SKM-1 treated with dmso at 0.1 percent for 144 hours (cell line): ENCODE results near the gene TANGO2.

Experiments
- DNase-seq: peaks from one replicate; lab custom pipeline; 2025; ENCODE audit not compliant: unreplicated experiment; lab: John Stamatoyannopoulos, UW

The TANGO2 gene, protein sequence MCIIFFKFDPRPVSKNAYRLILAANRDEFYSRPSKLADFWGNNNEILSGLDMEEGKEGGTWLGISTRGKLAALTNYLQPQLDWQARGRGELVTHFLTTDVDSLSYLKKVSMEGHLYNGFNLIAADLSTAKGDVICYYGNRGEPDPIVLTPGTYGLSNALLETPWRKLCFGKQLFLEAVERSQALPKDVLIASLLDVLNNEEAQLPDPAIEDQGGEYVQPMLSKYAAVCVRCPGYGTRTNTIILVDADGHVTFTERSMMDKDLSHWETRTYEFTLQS

DNA sequence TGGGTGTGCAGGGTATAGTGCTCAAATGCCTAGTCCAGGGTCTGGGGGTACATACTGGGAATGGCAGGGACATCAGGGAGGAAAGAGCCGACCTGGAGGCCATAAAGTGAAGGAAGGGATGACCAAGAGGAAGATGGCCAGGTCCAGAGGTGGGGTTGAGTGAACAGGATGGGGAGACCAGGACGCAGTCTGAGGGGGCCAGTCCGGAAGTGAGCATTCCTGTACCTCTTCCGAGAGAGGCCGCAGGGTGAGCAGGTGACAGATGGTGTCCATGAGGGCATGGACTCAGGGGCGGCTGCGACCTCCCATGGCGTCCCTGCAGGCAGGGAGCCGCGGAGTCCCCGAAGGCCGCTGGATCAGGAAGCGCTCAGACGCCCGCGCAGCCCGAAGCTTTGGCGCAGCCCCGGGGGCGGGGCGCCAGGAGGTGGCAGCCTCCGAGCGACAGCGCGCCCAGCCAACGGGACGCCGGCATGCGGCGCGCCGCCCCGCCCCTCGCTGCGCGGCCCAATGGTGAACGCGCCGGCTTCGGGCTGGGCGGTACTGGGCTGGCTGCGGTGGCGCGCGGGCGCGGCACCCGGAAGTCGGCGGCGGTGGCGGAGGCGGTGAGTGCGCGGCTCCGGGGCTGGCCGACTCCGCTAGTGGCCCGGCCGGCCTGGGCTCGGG, at the start of gene TANGO2:
TANGO2 (plus strand) TSS at position 578 of the 663 bp plus-strand sequence. CDS start 15,689 bp downstream, outside the sequence.
- DNase-seq, result peak; percentile 88

DNA sequence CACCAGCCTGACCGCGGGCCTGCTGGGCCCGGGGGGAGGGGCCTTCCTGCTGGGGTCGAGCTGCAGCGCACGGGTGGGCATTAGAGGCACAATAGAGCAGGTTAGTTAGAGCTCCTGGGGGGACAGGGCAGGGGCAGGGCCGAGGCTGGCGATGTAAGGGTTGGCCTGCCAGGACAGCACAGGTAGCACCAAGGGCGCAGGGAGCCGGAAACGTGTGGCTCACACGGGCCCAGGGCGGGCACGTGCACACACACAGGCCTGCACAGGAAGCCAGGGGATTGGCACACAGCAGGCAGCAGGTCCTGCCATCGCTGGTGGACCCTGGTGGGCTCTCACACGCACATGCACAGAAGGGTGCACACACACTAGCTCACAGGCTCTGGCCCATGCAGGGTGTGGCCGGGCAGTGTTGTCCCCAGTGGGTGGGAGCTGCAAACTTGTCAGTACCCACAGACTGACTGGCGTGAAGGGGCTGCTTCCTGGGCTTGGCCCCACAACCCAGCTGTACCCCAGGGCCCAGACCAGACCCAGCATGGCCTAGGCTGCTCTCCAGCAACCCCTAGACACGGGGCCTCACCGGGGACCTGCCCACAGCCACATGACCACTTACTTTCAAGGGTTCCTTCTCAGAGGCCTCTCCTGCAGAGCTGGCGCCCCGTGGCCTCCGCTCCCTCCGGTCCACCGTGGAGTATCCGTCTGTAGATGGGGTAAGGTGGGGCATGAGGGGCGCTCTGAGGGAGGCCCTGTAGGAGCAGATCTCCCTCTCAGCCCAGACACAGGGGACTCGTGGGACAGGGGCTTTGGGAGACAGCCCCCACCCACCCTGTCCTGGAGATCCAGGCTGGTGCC, 49.4 kb upstream of the TANGO2 start:
- no peak for DNase-seq

DNA sequence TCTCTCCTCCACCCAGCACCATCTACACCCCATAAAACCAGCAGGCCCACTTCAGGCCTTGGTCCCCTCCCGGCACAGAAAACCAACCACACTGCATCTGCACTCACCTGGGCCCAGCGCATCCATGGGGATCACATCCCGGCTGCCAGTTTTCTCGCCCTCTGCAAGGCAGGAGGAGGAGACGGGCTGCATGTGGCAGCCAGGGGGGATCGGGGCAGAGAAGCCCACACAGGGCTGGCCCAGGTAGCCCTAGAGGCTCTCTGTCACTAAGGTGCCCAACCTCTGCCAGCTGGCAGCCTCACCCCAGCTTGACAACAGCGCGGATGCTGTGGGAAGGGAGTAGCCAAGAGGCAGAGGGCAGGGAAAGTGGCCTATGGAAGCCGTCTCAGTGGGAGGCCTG, 48.7 kb upstream of the TANGO2 start:
- no peak for DNase-seq

DNA sequence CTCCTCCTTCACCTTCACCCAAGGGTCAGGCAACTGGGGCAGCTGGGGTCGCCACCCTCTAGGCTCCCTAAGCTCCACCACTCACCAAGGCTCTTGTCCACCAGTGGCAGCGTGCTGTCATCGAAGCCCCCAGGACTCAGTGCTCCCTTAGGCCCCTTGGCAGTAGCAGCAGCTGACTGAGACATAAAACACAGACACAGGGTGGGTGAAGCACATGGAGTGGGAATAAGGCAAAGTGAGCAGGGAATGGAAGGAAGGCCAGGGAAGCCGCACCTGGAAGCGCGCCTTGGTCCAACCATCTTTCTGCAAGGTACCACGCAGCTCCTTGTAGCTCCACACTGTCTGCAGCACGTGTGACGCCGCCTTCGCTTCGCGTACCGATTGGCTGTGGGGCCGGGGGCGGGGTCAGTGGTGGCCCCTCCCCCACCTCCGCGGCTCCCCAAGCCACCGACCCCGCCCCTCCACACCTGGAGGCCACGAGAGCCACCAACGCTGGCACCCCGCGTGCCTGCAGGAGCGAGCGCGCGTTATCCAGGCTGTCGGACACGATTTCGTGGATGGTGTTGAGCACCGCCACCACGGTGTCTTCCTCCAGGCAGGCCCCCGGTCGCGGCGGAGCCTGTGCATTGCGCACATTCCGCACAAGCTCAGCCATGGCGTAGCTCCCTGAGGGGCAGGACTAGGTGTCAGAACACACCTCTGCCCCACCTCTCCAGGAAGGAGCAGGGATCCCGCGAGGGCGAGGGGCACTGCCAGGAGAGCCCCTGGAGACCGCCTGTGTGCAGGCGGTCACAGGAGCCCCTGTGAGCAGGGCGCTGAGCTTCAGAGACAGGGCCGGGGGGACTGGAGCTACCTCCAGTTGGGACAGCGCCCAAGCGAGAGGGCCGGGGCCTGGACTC, 48.0 kb upstream of the TANGO2 start:
- no peak for DNase-seq

DNA sequence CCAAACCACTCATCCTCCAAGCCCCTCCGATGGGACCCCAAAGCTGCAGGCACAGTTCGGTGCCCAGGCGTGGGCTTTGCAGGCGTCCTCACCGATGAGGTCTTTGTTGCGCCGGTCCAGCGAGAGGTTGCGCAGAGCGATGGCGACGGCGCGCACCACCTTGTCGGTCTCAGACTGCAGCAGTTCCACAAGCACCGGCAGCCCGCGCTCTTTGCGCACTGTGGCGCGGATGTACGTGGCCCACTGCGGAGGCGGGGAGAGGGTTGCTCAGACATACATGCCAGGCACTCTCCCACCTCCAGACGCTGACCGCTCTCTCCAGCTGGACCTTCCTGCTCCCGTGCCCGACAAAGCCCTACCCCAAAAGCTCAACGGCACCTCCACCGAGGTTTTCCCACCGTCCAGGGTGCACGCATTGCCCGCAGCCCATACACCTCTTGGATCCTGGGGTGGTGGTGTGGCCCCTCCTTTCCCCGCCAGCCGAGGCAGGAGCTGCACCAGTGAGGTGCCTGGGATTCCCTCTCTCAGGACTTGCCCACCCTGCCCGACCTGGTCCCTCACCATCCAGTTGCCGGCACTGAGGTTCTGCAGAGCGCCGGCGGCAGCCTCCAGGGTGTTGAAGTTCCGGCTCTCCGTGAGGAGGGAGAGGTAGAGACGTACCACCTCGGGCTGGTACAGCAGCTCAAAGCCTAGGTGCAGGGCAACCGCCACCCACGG, 47.2 kb upstream of the TANGO2 start:
- no peak for DNase-seq

DNA sequence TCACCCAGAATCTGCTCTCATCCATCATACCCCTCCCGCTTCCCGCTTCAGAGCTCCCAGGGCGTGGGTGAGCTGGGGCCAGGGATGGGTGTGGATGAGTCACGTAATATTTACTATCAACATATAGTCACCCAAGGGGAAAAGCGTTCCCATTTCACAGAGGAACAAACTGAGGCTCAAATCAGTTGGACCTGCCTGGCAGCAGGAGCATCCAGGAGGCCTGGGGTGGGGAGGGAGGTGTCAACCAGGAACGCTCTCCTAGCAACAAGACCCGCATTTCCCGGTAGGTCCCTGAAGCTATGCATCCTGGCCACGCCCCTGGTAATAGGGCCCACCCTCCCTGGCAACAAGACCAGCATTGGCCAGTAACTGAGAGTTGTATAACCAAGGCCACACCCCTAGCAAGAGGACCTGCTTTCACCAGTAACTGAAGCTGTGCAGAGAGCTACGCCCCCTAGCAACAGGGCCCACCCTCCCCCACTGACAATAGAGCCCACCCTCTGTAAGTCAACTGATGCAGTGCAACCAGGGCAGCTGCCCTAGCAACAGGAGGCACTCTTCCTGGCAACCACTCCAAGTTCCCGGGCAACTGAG, 46.5 kb upstream of the TANGO2 start:
- no peak for DNase-seq

DNA sequence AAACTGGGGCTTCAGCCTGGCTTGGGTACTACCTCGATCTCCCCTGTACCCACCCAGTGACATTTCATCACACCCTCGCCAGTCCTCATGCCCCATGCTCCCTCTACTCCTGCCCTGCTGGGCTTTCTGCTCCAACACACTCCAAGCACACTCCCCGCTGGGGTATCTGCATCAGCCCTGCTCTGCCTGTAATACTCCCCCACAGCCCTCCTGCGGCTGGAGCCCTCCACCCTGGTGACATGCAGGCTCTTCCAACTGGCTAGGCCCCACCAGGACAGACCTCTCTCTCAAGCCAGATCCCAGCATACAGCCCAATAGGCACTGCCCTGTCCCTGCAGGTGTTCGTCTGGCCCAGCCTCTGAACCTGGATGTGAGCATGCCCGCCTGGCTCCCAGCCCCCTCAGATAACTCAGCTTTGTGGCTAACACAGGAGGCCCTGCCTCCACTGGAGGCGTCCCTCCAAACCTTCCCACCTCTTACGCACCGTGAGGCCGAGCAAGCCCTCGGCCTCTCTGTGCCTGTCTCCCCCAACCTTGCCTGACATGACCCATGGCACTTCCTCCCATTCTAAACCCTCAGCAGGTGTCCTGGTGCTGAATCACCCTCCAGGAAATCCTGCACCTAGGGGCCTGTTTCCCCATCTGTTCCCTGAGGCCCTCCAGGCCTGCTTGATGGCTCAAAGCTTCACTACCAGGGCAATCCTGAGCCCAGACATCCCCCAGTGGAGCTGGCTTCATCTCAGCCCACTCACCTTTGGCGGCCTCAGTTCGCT, 45.8 kb upstream of the TANGO2 start:
- no peak for DNase-seq

DNA sequence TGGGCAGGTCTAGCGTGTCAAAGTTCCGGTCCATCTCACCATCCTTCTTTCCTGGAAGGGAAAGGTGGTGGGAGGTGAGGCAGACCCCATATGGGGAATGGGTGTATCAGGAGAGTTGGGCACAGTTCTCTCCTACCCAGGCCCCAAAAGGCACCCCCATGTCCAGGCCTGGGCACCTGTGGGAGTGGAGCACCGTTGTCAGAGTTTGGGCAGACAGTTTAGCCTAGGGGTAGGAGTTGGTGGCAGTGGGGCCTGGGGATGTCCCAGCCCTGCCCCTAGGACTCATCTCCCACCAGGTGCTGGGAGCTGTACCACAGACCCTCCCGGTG, 45.2 kb upstream of the TANGO2 start:
- DNase-seq, result no peak

DNA sequence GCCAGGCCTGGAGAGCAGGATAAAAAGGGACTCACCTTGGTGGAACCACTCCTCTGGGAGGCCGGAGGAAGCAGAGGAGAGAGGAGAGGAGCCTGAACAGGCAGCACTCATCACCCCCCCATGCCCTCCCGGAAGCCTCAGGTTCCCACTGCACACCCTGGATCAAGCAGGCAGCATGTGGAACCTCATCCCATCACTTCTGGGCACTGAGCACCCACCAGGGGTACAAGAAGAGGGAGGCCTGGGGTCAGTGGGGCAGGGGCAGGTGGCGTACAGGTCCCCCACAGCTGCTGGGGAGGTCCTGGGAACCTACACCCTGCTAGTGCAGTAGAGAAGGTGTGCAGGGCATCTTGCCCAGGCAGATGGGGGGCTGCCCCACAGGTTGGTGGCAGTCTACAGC, 44.2 kb upstream of the TANGO2 start:
- DNase-seq, result no peak

DNA sequence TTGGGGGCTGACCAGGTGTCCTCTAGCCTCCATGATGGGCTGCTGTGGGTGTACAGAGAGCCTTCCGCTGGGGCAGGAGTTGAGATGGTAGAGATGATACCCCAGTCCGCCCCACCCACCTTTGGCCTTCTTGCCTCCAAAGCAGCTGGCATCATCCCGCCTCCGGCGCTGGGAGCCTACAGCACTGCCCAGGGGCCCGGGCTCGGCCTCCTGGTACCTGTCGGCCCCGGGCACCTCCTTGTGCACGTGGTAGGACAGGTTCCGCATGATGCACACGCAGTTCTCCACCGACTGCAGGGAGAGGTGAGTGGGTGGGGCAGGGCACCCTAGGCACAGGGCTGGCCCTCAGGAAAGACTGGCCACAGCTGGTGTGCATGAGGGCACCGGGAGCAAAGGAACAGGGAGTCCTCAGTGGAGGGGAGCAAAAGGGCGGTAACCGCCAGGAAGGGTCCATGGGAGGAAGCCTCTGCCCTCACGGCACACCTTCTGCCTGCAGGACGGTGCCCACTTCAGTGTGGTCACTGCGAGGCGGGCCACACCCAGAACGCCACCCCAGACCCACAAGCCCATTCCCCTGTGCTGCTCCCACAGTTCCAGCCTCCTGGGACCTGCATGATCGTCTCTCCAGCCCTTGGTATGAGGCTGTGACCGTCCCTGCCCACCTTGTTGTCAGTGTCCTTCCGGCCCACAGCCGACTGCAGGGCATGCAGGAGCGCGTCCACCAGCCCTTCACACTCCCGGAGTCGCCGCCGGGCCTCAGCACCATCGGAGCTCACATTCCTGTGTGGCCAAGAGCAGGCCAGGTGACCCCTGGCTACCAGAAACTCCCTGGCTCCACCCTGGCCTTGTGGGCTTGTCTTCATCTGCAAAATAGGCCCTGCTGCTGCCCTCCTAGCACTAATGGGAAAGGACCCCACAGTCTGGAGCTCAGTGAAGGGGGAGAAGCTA, 43.3 kb upstream of the TANGO2 start:
- no peak for DNase-seq

DNA sequence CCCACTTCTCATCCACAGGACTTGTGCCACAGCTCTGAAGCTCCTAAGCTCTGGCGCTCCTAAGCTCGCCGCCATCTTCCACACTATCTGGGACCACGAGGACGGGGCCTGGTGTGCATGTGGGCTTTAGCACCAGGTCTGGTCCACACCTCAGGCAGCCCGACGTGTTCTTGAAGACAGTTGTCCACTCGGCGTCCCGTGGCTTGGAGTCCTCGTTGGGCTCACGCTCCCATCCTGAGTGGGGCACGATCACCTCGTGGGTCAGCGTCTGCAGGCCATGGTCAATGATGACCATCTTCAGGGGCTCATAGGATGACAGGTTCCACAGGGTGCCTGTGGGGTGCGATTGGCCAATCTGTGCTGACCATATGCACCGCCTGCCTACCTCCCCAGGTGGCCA, 42.2 kb upstream of the TANGO2 start:
- no peak for DNase-seq

DNA sequence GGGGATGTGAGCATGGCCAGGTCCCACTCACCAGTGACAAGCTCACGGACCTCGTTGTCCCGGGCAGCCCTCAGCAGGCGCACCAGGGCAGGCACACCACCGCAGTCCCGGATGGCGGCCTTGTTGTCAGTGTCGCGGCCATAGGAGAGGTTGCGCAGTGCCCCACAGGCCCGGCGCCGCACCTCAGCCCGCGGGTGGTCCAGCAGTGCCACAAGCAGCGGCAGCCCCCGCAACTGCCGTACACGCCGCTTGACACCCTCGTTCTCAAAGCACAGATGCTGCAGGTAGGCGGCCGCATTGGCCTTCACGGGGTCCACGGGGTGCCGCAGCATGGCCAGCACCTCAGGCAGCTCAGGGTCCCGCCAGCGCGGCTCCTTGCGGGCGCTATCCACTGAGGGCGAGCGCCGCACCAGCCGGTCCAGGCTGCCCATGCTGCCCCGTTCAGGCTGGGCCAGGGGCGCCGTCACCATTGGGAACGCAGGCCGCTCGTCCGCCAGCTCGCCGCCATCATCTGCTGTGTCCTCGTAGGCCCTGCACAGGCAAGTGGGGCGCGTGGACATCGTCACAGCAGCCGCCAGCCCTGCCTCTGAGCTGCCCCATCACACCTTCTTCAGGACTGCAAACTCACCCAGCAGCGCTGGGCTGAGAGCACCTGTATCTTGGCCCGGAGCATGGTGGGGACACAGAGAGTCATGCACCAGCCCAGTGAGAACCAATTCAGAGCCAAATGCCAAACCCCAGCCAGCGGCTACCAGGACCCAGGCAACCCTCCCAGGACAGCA, 41.0 kb upstream of the TANGO2 start:
- no peak for DNase-seq

DNA sequence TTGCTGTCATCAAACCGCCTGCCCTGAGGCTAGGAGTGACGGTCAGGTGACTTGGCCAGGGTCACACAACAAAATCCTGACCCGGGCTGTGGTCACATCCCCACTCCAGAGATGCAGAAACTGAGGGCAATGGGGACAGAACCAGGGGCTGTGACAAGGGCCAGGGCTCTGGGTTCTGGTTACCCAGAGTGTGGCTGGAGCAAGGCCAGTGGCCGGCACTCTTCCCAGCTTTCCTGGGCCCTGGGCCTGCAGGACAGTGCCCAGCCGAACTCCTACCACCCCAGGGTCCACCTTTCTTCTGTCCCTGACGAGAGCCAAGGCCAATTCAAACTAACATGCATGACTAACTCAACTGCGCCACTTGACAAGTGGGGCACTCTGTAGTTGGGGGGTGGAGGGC, 40.1 kb upstream of the TANGO2 start:
- no peak for DNase-seq

DNA sequence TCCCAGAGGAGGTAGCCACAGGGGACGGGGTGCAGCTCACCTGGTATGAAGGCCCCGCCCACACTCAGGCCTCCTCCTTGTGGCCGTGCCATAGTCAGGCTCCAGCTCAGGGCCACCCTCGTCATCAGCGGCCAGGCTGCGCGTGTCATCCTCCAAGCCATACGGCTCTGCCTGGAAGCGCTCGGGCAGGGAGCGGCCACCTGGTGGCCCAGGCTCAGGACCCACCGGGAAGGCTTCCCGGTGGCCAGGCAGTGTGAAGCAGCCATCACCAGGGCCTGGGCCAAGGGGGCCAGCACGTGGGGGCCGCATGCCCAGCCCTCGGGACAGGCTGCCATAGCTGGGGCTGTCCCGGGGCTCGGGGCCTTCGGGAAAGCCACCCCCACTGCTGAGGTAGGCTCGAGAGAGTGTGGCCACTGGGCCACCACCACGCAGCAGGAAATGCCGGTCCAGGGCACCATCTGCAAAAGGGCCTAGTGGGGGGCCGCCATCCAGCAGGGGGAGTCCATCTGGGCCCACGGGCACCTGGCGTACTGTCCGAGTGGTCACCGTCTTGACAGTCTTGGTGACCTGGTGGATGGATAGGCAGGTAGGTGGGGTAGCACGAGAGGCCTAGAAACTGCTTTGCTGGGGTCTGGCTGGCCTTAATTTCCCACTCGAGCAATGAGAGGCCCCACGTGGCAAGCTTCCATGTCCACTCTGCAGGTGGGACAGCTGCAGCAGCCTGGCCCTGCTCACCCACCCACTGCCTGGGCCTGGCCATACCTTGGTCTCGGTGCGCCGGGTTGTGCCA, 39.5 kb upstream of the TANGO2 start:
- no peak for DNase-seq

DNA sequence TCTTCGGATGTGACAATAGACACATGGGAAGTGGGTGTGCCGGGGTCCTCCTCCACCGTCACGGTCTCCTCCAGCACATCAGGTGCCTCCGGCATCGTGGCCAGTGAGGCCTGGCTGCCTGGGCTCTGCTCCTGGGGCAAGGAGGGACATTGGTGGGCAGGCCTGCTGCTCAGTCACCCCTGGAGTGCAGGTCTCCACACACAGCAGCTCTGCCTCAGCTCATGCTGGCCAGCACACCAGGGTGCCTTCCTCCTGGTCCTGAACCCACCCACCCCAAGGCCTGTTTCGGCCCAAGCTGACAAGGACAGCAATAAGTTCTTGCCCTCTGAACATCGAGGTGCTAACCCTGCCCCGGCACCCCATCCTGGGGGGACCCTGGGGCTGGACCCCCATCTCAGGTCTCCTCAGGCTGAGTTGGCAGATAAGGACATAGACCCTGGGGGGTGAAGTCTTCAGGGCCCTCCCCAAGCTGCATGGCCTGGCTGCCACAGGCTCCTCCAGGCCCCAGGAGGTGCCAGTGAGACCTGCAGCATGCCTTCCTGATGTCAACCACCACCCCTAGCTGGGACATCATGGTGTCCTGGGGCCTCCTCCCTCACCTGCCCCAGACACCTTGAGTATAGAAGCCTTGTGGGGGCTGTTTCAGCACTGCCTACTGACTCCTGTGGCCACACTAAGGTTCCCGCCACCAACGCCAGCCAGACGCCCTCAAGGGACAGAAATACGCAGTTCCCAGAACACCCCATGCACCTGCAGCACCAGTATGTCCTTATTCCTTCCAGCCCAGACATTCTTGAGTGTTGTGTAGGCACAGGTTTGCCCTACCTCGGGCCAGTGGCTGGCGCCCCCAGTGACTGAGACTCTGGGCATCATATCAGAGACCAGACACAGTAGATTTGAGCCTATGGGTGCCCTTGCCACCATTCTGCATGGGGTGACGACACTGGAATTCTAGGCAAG, 38.7 kb upstream of the TANGO2 start:
- DNase-seq, result no peak
